Neural progenitor cell (in vitro differentiated cells): ENCODE results near the gene NOVA2.

Source experiments
- EZH2 ChIP-seq: fragments of 200-600 bp; sonication (generic); IDR thresholded peaks from 2 replicates; pipeline ENCODE4 v1.6.1; 2017; ENCODE audit warnings: antibody characterized with exemption, mild to moderate bottlenecking, moderate library complexity
- EZH2phosphoT487 ChIP-seq: fragments of 200-600 bp; sonication (generic); IDR thresholded peaks from 2 replicates; pipeline ENCODE4 v1.6.1; 2017; ENCODE audit warnings: antibody characterized with exemption
- TF ChIP-seq, protein P1 (sequence below): fragments of 200-600 bp; sonication (generic); IDR thresholded peaks from 2 replicates; pipeline ENCODE4 v1.5.1; 2017; ENCODE audit warnings: antibody characterized with exemption, mild to moderate bottlenecking

DNA sequence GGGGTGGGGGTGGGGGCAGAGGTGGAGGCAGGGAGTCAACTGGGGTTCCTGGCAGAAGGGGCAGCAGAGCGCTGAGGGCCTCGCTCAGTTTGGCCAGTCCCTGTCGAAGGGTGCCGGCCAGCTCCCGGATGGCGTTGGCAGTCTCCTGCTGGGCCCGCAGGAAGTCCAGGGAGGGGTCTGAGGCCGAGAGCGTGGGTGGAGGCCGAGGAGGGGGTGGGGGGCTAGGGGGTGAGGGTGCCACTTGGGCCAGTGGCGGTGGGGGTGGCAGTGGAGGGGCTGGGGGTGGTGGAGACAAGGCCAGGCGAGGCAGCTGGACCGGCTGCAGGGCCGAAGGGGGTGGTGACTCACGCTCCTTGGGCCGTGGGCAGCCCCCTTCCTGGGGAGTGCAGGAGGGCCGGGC, 82.8 kb downstream of the NOVA2 start:
- TF ChIP-seq, protein P1, sequence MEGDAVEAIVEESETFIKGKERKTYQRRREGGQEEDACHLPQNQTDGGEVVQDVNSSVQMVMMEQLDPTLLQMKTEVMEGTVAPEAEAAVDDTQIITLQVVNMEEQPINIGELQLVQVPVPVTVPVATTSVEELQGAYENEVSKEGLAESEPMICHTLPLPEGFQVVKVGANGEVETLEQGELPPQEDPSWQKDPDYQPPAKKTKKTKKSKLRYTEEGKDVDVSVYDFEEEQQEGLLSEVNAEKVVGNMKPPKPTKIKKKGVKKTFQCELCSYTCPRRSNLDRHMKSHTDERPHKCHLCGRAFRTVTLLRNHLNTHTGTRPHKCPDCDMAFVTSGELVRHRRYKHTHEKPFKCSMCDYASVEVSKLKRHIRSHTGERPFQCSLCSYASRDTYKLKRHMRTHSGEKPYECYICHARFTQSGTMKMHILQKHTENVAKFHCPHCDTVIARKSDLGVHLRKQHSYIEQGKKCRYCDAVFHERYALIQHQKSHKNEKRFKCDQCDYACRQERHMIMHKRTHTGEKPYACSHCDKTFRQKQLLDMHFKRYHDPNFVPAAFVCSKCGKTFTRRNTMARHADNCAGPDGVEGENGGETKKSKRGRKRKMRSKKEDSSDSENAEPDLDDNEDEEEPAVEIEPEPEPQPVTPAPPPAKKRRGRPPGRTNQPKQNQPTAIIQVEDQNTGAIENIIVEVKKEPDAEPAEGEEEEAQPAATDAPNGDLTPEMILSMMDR: no peak
- TF ChIP-seq EZH2 (no peak), EZH2phosphoT487 (no peak)
